Ovary (tissue), 9 donors: ENCODE results near the gene NFKBIZ. TPM values are rescaled to one million over a fixed set of nuclear protein-coding genes. Genes with fewer than 3 reads are reported as not detected.

Experiments
- DNase-seq, 5 donors: peaks; one replicate each; pipeline ENCODE4 v3.0.0-alpha.2; 2019 to 2020
- H3K27ac ChIP-seq, 2 donors: fragments of 200-600 bp; one replicate each; pipeline versions ENCODE4 v1.5.1 to v1.8.0; 2019 to 2022
- H3K27me3 ChIP-seq: fragments of 200-600 bp; one replicate; pipeline ENCODE4 v1.8.0; 2022
- H3K36me3 ChIP-seq: fragments of 200-600 bp; sonication (generic); one replicate; pipeline ENCODE4 v1.5.1; 2019
- H3K4me1 ChIP-seq: one replicate; pipeline ENCODE4 v1.8.1; 2013; ENCODE audit warnings: mild to moderate bottlenecking, moderate library complexity; ENCODE audit not compliant: insufficient read depth
- H3K4me3 ChIP-seq: fragments of 200-600 bp; sonication (generic); one replicate; pipeline ENCODE4 v1.5.1; 2017
- H3K9me3 ChIP-seq, 2 donors: fragments of 200-600 bp in 1 of 2; sonication (generic) in 1 of 2; one replicate each; pipeline versions ENCODE4 v1.5.1 to v1.8.1; 2013 to 2019; ENCODE audit warnings: mild to moderate bottlenecking in 1 of 2, moderate library complexity in 1 of 2
- EP300 ChIP-seq: sonication (generic); formaldehyde crosslinking; IDR thresholded peaks from one replicate; pipeline ENCODE4 v1.6.1; 2017; ENCODE audit warnings: antibody characterized with exemption
- POLR2A ChIP-seq: fragments of 450-650 bp; IDR thresholded peaks from one replicate; pipeline ENCODE4 v1.6.1; 2017; ENCODE audit warnings: antibody characterized with exemption, mild to moderate bottlenecking, moderate library complexity
- WGBS, 3 donors: extraction: QIAGEN DNeasy Blood & Tissue Kit in 1 of 3; methylation state at CpG; one replicate each; pipeline versions ENCODE4 v1.1.5 to v1.1.7; 2013 to 2017; 5-methylcytosine and 5-hydroxymethylcytosine counted together
- intact Hi-C, 4 donors: fragments of 100-400 bp; cut with DNase I; formaldehyde crosslinking; loops; one replicate each; pipeline versions ENCODE4 v1.11.0 to v1.15.1; 2022 to 2023
- polyA plus RNA-seq, 2 donors: library from polyadenylated mRNA; stranded (reverse); fragments of 200-250 nt in 1 of 2; fragments of 350-450 nt in 1 of 2; fragmentation: Illumina TruSeq in 1 of 2; extraction: RNeasy Lipid Tissue Mini Kit (QIAGEN cat#74804) in 1 of 2; gene quantifications; one replicate each; pipeline ENCODE4 v1.2.3, GENCODE V29; 2013 to 2014
- total RNA-seq, 7 donors: library from RNA; depleted of rRNA in 2 of 7; stranded (reverse); fragments of >200 nt in 2 of 7; fragmentation: NEBNext Ultra II Directional in 3 of 7; extraction: Animal tissue kit (Norgen Biotek cat#: 25700) in 3 of 7; gene quantifications; one replicate each; pipeline versions ENCODE4 v1.1.0 to v1.2.4, GENCODE V29; 2016 to 2023
- TF ChIP-seq, protein P1 (sequence below), 3 donors: fragments of 450-650 bp in 2 of 3; fragments of 200-600 bp in 1 of 3; IDR thresholded peaks; one replicate each; pipeline versions ENCODE4 v1.5.1 to v1.8.0; 2016 to 2022; ENCODE audit warnings: antibody characterized with exemption in 3 of 3, mild to moderate bottlenecking in 1 of 3
- donor health status: DM: no; HTN: no; CAD: no; lungs with moderate emphysema.
- donor health status: DM: no; HTN: no; CAD: no.
- donor health status: Bipolar disorder and iron deficiency.
- donor health status: DM: yes; HTN: yes; CAD: no.
- donor health status: DM: no; HTN: no; CAD: no.
- donor health status: DM: yes; HTN: yes; CAD: no.

The NFKBIZ gene
- total and polyA plus RNA-seq, 9 donors, result 7.5 to 194 (median 42.0) TPM

DNA sequence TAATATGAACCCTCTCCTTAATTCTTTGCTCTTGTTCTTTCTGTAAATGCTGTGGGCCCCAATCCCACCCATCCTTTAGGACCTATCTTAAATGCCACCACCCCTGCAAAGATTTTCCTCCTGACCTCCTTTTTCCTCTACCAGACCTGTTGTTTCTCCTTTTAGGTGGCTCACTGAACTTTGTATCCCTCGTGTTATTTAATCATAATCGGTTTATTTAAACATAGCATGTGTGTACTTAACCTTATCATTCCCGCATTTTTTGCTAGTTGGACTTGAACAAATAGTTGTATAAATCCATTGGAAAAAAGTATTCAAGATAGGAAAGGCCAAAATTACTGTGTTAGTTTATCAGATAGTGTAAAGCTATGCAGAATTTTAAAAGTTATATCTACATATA lies 988 bp upstream of the NFKBIZ start:
- Histone ChIP-seq H3K4me3 (peak overlapping the region; percentile 76), H3K27ac (peak overlapping the region in 1 of 2 donors; percentile 98), H3K9me3 (no peaks in the 10 kb centered on the region), H3K27me3 (no peaks in the 10 kb centered on the region), H3K36me3 (no peaks in the 10 kb centered on the region), H3K4me1 (peaks cover 4% of the 10 kb centered on the region)
- no peak for DNase-seq
- 18 to 23% (median 22%) methylated on average over 3 of the region's 3 CpGs for whole genome bisulfite sequencing, 3 donors
- intact Hi-C loops, result loop anchor here in 2 of 4 donors (5.0 kb wide), 2 partner anchors 161 to 334 kb away; partner anchors contain the start of gene RPL24 (in 1 of the 2)
- TF ChIP-seq POLR2A (no peak), EP300 (no peak)
- TF ChIP-seq, protein P1, sequence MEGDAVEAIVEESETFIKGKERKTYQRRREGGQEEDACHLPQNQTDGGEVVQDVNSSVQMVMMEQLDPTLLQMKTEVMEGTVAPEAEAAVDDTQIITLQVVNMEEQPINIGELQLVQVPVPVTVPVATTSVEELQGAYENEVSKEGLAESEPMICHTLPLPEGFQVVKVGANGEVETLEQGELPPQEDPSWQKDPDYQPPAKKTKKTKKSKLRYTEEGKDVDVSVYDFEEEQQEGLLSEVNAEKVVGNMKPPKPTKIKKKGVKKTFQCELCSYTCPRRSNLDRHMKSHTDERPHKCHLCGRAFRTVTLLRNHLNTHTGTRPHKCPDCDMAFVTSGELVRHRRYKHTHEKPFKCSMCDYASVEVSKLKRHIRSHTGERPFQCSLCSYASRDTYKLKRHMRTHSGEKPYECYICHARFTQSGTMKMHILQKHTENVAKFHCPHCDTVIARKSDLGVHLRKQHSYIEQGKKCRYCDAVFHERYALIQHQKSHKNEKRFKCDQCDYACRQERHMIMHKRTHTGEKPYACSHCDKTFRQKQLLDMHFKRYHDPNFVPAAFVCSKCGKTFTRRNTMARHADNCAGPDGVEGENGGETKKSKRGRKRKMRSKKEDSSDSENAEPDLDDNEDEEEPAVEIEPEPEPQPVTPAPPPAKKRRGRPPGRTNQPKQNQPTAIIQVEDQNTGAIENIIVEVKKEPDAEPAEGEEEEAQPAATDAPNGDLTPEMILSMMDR (IDR thresholded peaks at IDR 0.05), result no peak

DNA sequence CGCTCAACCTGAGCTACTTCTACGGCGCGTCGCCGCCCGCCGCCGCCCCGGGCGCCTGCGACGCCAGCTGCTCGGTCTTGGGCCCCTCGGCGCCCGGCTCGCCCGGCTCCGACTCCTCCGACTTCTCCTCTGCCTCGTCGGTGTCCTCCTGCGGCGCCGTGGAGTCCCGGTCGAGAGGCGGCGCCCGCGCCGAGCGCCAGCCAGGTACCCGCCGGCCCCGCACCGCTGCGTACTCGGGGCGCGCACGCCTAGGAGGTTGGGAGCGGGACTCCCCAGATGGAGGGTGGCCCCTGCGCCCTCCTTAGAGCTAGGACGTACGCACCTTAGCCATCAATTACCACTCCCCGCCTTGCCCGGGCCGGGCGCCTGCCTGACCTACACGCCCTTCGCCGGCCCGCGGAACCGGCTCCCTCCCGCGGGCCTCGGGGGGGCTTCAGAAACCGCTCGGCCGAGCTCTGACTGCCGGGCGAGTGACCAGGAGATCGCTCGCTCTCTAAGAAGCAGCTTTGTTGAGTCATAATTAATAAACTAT lies 466 bp downstream of the NFKBIZ start:
- intact Hi-C loops, result loop anchor here in 2 of 4 donors (5.0 kb wide), 3 partner anchors 42 to 333 kb away; partner anchors contain the start of gene RPL24 (in 1 of the 2)
- no peaks in the 10 kb centered on the region for H3K9me3 ChIP-seq
- peak overlapping the region; percentile 76 for H3K4me3 ChIP-seq
- TF ChIP-seq POLR2A (no peak), EP300 (no peak)
- TF ChIP-seq, protein P1 (IDR thresholded peaks at IDR 0.05), result no peak
- peak; percentile 47 to 75 (median 63) for DNase-seq
- 0% methylated on average over 14 to 67 of the region's 67 CpGs for WGBS, 3 donors
- no peaks in the 10 kb centered on the region for H3K27me3 ChIP-seq
- H3K4me1 ChIP-seq, result peaks cover 4% of the 10 kb centered on the region
- peak overlapping the region; percentile 98 to 99 for H3K27ac ChIP-seq
- H3K36me3 ChIP-seq, result no peaks in the 10 kb centered on the region

DNA sequence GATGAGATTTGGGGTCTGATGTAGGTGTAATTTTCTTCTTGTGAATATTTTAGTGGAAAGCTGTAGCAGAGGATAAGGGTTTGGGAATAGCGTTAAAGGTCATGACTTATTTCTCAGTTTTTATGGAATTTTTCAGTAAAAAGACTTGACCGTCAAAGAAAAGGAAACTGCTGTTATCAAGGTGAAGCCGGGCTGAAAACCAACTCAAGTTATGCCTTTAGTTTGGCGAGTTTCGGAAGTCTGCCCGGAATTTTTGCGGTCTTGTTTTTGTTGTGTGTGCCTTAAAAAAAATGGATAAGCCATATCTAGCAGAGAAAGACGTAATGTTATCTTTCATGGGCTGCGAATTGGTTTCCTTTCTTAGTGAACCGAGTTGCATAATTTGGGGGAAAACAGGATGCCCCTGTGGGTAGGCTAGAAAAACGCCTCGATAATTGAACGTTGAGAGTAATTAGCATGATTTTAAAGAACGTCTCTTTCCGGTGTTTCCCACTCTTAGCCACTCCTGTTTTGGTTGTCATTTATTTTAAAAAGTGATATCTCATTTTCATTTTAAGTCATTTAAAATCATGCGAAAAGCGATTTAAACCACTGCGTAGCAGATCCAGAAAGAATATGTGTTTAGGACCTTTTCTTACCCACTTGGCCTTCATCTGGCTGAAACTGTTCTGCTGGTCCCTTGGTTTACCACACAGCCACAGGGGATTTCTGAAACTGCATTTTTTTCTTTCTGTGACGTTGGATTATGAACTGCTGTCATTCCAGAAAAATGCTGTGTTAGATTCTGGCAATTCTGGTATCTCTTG lies 1.1 kb downstream of the NFKBIZ start:
- intact Hi-C loops, result loop anchor here in 1 of 4 donors (5.0 kb wide), 1 partner anchor 43 kb away; no protein-coding TSS in a partner anchor
- no peak for DNase-seq
- Histone ChIP-seq H3K27ac (peak overlapping the region; percentile 98 to 99), H3K4me1 (peaks cover 4% of the 10 kb centered on the region), H3K4me3 (peak overlapping the region; percentile 76), H3K9me3 (no peaks in the 10 kb centered on the region), H3K27me3 (no peaks in the 10 kb centered on the region), H3K36me3 (no peaks in the 10 kb centered on the region)
- WGBS, 3 donors, result 2 to 3% (median 2%) methylated on average over 19 of the region's 19 CpGs
- TF ChIP-seq EP300 (no peak), POLR2A (no peak)
- TF ChIP-seq, protein P1 (IDR thresholded peaks at IDR 0.05), result no peak

DNA sequence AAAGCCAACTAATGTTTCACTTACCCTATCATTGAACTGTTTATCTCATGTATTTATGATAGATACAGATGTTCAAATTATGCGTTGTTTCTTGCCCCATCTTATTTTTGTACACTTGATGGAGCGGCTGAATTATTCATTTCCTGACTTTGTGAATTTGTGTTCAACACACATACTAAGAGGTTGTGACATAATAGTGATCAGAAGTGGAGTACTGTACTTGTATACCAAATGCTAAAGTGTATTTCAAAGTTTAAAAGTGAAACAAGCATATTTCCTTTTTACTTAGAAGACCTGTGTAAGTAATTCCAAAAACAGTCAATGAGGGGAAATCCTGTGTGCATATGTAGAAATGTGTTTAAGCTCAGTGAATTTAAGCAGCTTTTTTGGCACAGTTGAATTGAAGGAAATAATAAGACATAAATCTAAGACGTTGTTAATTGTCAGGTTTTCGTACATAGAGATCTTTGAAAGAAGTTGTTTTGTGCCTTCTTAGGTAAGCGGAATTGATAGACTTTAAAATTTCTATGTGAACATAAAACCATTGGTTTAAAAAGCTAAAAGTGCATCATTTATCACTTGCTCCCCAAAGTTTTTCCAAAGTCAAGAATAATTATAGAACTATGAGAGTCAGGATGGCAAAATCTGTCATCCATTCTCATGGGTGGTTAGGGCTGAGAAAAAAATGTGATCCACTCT lies 1.9 kb downstream of the NFKBIZ start:
- H3K4me1 ChIP-seq, result peaks cover 4% of the 10 kb centered on the region
- H3K27ac ChIP-seq, result peak overlapping the region in 1 of 2 donors; percentile 98
- intact Hi-C loops, result loop anchor here in 1 of 4 donors (5.0 kb wide), 1 partner anchor 44 kb away; no protein-coding TSS in a partner anchor
- H3K27me3 ChIP-seq, result no peaks in the 10 kb centered on the region
- DNase-seq, result no peak
- TF ChIP-seq POLR2A (no peak), EP300 (no peak)
- TF ChIP-seq, protein P1 (IDR thresholded peaks at IDR 0.05), result no peak
- peak overlapping the region; percentile 76 for H3K4me3 ChIP-seq
- WGBS, 3 donors, result 46 to 61% (median 59%) methylated on average over 5 of the region's 5 CpGs
- no peaks in the 10 kb centered on the region for H3K9me3 ChIP-seq
- H3K36me3 ChIP-seq, result no peaks in the 10 kb centered on the region
